ENCODE measurements around the gene TBC1D22A. TPM values are rescaled to one million over a fixed set of nuclear protein-coding genes. Genes with fewer than 3 reads are reported as not detected.

Gene TBC1D22A
- total RNA-seq, 4 donors from 2014 or later, result 16.2 to 22.2 (median 17.8) TPM

- H3K4me1 ChIP-seq, result no peaks in the 10 kb centered on the region
- ATAC-seq, result no peak
- H3K27me3 ChIP-seq, result no peaks in the 10 kb centered on the region
- no peak overlapping the region for H3K27ac ChIP-seq
- peaks cover 0 to 12% of the 10 kb centered on the region in 2 donors for H3K36me3 ChIP-seq
- TF ChIP-seq POLR2AphosphoS5 (IDR thresholded peaks at IDR 0.05), result no peak
- TF ChIP-seq POLR2A (IDR thresholded peaks at IDR 0.05), result no peak
- no peak for TF ChIP-seq EP300 (IDR thresholded peaks at IDR 0.05)
- no peak for TF ChIP-seq CTCF (IDR thresholded peaks at IDR 0.05)
- no peak overlapping the region for H3K4me3 ChIP-seq
- no peaks in the 10 kb centered on the region for H3K9me3 ChIP-seq
- WGBS, 2 donors (ENCODE audit: low coverage in 1 of 2), result 82% methylated on average over 5 of the region's 12 CpGs; no CpG with 5 or more reads in 1 of the 2 donors
These were observed 195.1 kb downstream of the TBC1D22A start for GRCh38 chr22:46957521-46957920.

DNA sequence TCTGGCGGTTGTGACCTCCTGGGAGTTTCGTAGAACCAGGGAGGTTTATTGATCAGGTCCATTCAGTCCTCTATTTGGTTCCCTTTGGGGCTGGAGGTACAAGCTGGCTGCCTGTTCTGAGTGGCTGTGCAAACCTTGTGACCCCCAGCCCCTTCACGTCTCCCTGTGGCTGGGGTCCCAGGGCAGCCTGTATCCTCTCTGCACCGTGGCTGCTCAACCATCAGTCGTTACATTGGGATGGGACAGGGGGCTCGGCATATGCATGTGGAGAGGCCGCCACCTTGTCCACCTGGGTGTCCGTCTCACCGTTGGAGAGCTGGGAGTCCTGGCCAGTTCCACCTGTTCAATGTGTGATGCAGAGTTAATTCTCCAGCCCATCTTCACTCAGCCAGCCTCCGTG is 195.7 kb downstream of the TBC1D22A start:
- WGBS, 2 donors (ENCODE audit: low coverage in 1 of 2), result 93 to 100% methylated on average over 1 to 3 of the region's 10 CpGs
- no peak for ATAC-seq

GRCh38 chr22:46958658-46959057 is 196.2 kb downstream of the TBC1D22A start:
- Histone ChIP-seq H3K4me1 (no peaks in the 10 kb centered on the region), H3K27me3 (no peaks in the 10 kb centered on the region), H3K36me3 (peaks cover 0 to 12% of the 10 kb centered on the region in 2 donors), H3K27ac (no peak overlapping the region), H3K9me3 (no peaks in the 10 kb centered on the region), H3K4me3 (no peak overlapping the region)
- 86 to 90% methylated on average over 4 to 8 of the region's 10 CpGs for WGBS, 2 donors (ENCODE audit: low coverage in 1 of 2)
- ATAC-seq, result no peak
- TF ChIP-seq POLR2AphosphoS5 (IDR thresholded peaks at IDR 0.05), result no peak
- no peak for TF ChIP-seq EP300 (IDR thresholded peaks at IDR 0.05)
- no peak for TF ChIP-seq POLR2A (IDR thresholded peaks at IDR 0.05)
- no peak for TF ChIP-seq CTCF (IDR thresholded peaks at IDR 0.05)

More for the DNA sequence above, 195.7 kb downstream of the TBC1D22A start:
- no peaks in the 10 kb centered on the region for H3K9me3 ChIP-seq
- H3K4me3 ChIP-seq, result no peak overlapping the region
- peaks cover 0 to 12% of the 10 kb centered on the region in 2 donors for H3K36me3 ChIP-seq
- no peaks in the 10 kb centered on the region for H3K4me1 ChIP-seq
- H3K27ac ChIP-seq, result no peak overlapping the region
- H3K27me3 ChIP-seq, result no peaks in the 10 kb centered on the region
- TF ChIP-seq CTCF (IDR thresholded peaks at IDR 0.05), result no peak
- no peak for TF ChIP-seq POLR2A (IDR thresholded peaks at IDR 0.05)
- TF ChIP-seq EP300 (IDR thresholded peaks at IDR 0.05), result no peak
- no peak for TF ChIP-seq POLR2AphosphoS5 (IDR thresholded peaks at IDR 0.05)

DNA sequence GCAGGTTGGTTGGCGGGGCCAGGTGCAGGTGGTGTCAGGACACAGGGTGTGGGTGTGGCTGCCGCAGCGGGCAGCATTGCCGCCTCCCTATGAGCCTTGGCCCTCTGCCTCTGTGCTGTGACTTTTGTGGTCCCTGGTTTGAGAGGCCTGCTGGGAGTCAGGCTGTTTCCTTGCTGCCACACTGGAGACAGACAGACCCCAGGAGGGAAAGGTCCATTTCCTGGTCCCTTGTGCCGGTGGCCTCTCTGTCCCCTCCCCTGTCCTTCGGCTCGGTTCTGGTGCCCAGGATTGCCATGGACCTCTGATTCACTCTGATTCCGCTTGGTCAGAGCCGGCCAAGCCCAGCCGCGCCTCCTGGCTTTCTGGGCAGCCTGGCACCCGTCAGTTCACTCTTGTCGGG is 196.9 kb downstream of the TBC1D22A start:
- Histone ChIP-seq H3K36me3 (peaks cover 0 to 12% of the 10 kb centered on the region in 2 donors), H3K9me3 (no peaks in the 10 kb centered on the region), H3K27ac (no peak overlapping the region), H3K4me1 (no peaks in the 10 kb centered on the region), H3K4me3 (no peak overlapping the region), H3K27me3 (no peaks in the 10 kb centered on the region)
- ATAC-seq, result no peak
- 98% methylated on average over 7 of the region's 13 CpGs; no CpG with 5 or more reads in 1 of the 2 donors for WGBS, 2 donors (ENCODE audit: low coverage in 1 of 2)
- TF ChIP-seq POLR2A (IDR thresholded peaks at IDR 0.05) (no peak), EP300 (IDR thresholded peaks at IDR 0.05) (no peak), POLR2AphosphoS5 (IDR thresholded peaks at IDR 0.05) (no peak), CTCF (IDR thresholded peaks at IDR 0.05) (no peak)

- ATAC-seq, result no peak
- 86 to 100% methylated on average over 1 to 12 of the region's 17 CpGs for whole genome bisulfite sequencing, 2 donors (ENCODE audit: low coverage in 1 of 2)
- Histone ChIP-seq H3K9me3 (no peaks in the 10 kb centered on the region), H3K36me3 (peaks cover 0 to 6% of the 10 kb centered on the region in 2 donors), H3K4me1 (no peaks in the 10 kb centered on the region), H3K4me3 (no peak overlapping the region), H3K27me3 (no peaks in the 10 kb centered on the region), H3K27ac (no peak overlapping the region)
- TF ChIP-seq POLR2AphosphoS5 (IDR thresholded peaks at IDR 0.05), result no peak
- TF ChIP-seq POLR2A (IDR thresholded peaks at IDR 0.05), result no peak
- TF ChIP-seq EP300 (IDR thresholded peaks at IDR 0.05), result no peak
- no peak for TF ChIP-seq CTCF (IDR thresholded peaks at IDR 0.05)
These were observed 199.3 kb downstream of the TBC1D22A start for GRCh38 chr22:46961591-46962295.

Measured in gastroesophageal sphincter (tissue), 4 donors.